T47D (cell line): Measurements from ENCODE around the gene UBE2F.
A peak's percentile ranks its signal among the peaks of the same experiment; 100 is the strongest.

ENCODE experiments used
- DNase-seq, 2 experiments: peaks; one replicate each; pipeline versions ENCODE4 v3.0.0 to v3.0.0-alpha.2; 2011 to 2012; ENCODE audit warnings: low read depth in 1 of 2, low spot score in 1 of 2
- JUND ChIP-seq: IDR thresholded peaks from 2 replicates; pipeline ENCODE4 v1.6.1; 2012; ENCODE audit warnings: low read depth
- in situ Hi-C: cut with HindIII; loops from 2 replicates; pipeline ENCODE4 v1.10.0; 2016; ENCODE audit warnings: low sequenced_read_pairs, low pct_unique_long_range_greater_than_20kb

The UBE2F gene

GRCh38 chr2:237966565-237967462 is at the start of gene UBE2F:
TSS of gene UBE2F (plus strand) at chr2:237967014. CDS start at chr2:237973108, 6,094 bp downstream.
- DNase-seq: peak; percentile 94 to 95
- in situ Hi-C loops: no loop called here

GRCh38 chr2:237917696-237918374 is 49.0 kb upstream of the UBE2F start:
- in situ Hi-C loops: no loop called here
- no peak for DNase-seq
- TF ChIP-seq JUND: no peak

More at GRCh38 chr2:237966565-237967462, at the start of gene UBE2F:
- TF ChIP-seq JUND: no peak

- no peak for DNase-seq
- in situ Hi-C loops: no loop called here
- TF ChIP-seq JUND: no peak
Observed at GRCh38 chr2:237919593-237919992, 47.2 kb upstream of the UBE2F start.

- TF ChIP-seq JUND: no peak
- in situ Hi-C loops: no loop called here
- no peak for DNase-seq
Observed at GRCh38 chr2:237920673-237921072, 46.1 kb upstream of the UBE2F start.

- TF ChIP-seq JUND: no peak
- in situ Hi-C loops: no loop called here
- DNase-seq: no peak
Observed at GRCh38 chr2:237921967-237922492, 44.8 kb upstream of the UBE2F start.

GRCh38 chr2:237922641-237923361 is 44.0 kb upstream of the UBE2F start:
- in situ Hi-C loops: no loop called here
- DNase-seq: no peak

GRCh38 chr2:237923481-237924163 is 43.2 kb upstream of the UBE2F start:
- TF ChIP-seq JUND: no peak
- in situ Hi-C loops: no loop called here
- DNase-seq: no peak

More at GRCh38 chr2:237922641-237923361, 44.0 kb upstream of the UBE2F start:
- no peak for TF ChIP-seq JUND

GRCh38 chr2:237924164-237924534 is 42.7 kb upstream of the UBE2F start:
- no peak for DNase-seq
- in situ Hi-C loops: no loop called here
- TF ChIP-seq JUND: no peak

GRCh38 chr2:237927135-237927534 is 39.7 kb upstream of the UBE2F start:
- TF ChIP-seq JUND: no peak
- in situ Hi-C loops: no loop called here
- peak in 1 of 2 experiments; percentile 41 for DNase-seq

GRCh38 chr2:237927986-237928385 is 38.8 kb upstream of the UBE2F start:
- DNase-seq: peak in 1 of 2 experiments; percentile 60
- TF ChIP-seq JUND: no peak
- in situ Hi-C loops: no loop called here

GRCh38 chr2:237929979-237930378 is 36.8 kb upstream of the UBE2F start:
- in situ Hi-C loops: no loop called here
- TF ChIP-seq JUND: no peak
- no peak for DNase-seq

GRCh38 chr2:237931205-237931721 is 35.6 kb upstream of the UBE2F start:
- DNase-seq: no peak
- in situ Hi-C loops: no loop called here
- no peak for TF ChIP-seq JUND
